HG03139 (cell line): ENCODE data around the gene DUSP15.
A peak's percentile ranks its signal among the peaks of the same experiment; 100 is the strongest.
"Not testable (repeated sequence)": the region's sequence is repeated elsewhere in the genome, so short reads cannot be mapped to it uniquely, and the experiment has no call there.

Source experiments
- ATAC-seq: cut with Tn5 transposase; IDR thresholded peaks from one replicate; pipeline ENCODE4 v1.9.1; 2021; ENCODE audit not compliant: unreplicated experiment

The DUSP15 gene

GRCh38 chr20:31840906-31841816, 29.2 kb downstream of the DUSP15 start:
- ATAC-seq: no peak

- ATAC-seq: no peak
Observed at GRCh38 chr20:31839782-31840487, 30.4 kb downstream of the DUSP15 start.

- ATAC-seq: no peak
Observed at GRCh38 chr20:31838646-31839292, 31.6 kb downstream of the DUSP15 start.

- ATAC-seq: no peak
Observed at GRCh38 chr20:31837896-31838397, 32.4 kb downstream of the DUSP15 start.

GRCh38 chr20:31836853-31837608, 33.3 kb downstream of the DUSP15 start:
- ATAC-seq: no peak

GRCh38 chr20:31835977-31836852, 34.1 kb downstream of the DUSP15 start:
- ATAC-seq: peak; percentile 53

GRCh38 chr20:31835554-31835953, 34.8 kb downstream of the DUSP15 start:
- no peak for ATAC-seq

- no peak for ATAC-seq
Observed at GRCh38 chr20:31833931-31834521, 36.3 kb downstream of the DUSP15 start.

GRCh38 chr20:31833130-31833930, 37.0 kb downstream of the DUSP15 start:
- no peak for ATAC-seq

GRCh38 chr20:31831771-31832306, 38.5 kb downstream of the DUSP15 start:
- ATAC-seq: no peak

- ATAC-seq: no peak
Observed at GRCh38 chr20:31831211-31831610, 39.1 kb downstream of the DUSP15 start.

GRCh38 chr20:31830406-31830981, 39.8 kb downstream of the DUSP15 start:
- ATAC-seq: no peak

GRCh38 chr20:31829731-31830130, 40.6 kb downstream of the DUSP15 start:
- no peak for ATAC-seq

- not testable (repeated sequence) for ATAC-seq
Observed at GRCh38 chr20:31828016-31828415, 42.3 kb downstream of the DUSP15 start.

GRCh38 chr20:31827059-31827458, 43.3 kb downstream of the DUSP15 start:
- no peak for ATAC-seq

GRCh38 chr20:31826074-31826473, 44.3 kb downstream of the DUSP15 start:
- no peak for ATAC-seq

GRCh38 chr20:31824554-31825313, 45.6 kb downstream of the DUSP15 start:
- ATAC-seq: no peak
